22Rv1 (cell line): ENCODE measurements around the gene ZNF575.

Source experiments
- H3K27ac ChIP-seq: fragments of 450-650 bp; 2 replicates; pipeline ENCODE4 v1.5.1; 2017
- ZFX ChIP-seq: fragments of 450-650 bp; IDR thresholded peaks from 2 replicates; pipeline ENCODE4 v1.6.1; 2017; ENCODE audit warnings: antibody characterized with exemption, borderline replicate concordance
- TF ChIP-seq, protein P1 (sequence below): fragments of 450-650 bp; IDR thresholded peaks from 2 replicates; pipeline ENCODE4 v1.5.1; 2017; ENCODE audit warnings: mild to moderate bottlenecking

The ZNF575 gene

DNA sequence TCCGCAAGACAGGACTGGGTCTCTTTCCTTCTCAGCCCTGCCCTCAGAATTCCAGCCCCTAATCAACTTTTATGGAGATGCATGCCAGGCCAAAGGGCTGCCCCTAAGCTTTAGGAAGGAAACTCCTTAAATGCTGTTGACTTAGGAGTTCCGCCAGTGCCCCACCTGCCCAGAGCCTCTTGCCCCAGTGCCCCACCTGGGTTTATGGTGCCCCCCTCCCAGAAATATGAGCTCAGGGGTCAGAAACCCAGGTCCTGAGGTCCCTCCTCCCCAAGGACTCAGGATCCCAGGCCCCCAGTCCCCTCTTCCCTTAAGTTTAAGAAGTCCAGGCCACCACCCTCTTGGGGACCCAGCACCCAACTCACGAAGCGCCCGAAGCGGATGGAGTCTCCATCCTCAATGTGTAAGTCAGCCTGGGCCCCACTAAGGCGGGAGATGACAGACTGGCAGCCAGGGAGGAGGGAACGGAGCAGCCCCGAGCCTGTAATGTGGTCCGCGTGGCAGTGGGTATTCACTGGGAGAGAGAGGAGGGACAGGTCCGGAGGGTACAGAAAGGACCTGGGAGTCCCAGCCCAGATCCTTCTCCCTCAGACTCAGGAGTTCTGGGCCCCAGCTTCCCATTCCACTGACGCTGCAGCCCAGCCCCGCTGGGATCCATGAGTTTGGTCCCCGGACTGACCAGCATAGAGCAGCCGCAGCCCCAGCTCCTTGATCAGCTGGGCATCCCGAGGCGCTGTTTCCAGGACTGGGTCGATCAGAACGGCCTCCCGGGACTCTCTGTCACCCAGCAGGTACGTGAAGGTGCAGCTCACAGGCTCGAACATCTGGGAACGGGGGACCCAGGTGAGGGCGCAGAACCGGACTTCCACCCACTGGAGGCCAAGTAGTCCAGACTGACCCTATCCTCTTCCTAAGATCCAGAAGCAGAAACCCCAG is 6.9 kb upstream of the ZNF575 start:
- TF ChIP-seq ZFX = no peak
- TF ChIP-seq, protein P1, sequence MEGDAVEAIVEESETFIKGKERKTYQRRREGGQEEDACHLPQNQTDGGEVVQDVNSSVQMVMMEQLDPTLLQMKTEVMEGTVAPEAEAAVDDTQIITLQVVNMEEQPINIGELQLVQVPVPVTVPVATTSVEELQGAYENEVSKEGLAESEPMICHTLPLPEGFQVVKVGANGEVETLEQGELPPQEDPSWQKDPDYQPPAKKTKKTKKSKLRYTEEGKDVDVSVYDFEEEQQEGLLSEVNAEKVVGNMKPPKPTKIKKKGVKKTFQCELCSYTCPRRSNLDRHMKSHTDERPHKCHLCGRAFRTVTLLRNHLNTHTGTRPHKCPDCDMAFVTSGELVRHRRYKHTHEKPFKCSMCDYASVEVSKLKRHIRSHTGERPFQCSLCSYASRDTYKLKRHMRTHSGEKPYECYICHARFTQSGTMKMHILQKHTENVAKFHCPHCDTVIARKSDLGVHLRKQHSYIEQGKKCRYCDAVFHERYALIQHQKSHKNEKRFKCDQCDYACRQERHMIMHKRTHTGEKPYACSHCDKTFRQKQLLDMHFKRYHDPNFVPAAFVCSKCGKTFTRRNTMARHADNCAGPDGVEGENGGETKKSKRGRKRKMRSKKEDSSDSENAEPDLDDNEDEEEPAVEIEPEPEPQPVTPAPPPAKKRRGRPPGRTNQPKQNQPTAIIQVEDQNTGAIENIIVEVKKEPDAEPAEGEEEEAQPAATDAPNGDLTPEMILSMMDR = no peak
- peak overlapping the region; percentile 63 for H3K27ac ChIP-seq

DNA sequence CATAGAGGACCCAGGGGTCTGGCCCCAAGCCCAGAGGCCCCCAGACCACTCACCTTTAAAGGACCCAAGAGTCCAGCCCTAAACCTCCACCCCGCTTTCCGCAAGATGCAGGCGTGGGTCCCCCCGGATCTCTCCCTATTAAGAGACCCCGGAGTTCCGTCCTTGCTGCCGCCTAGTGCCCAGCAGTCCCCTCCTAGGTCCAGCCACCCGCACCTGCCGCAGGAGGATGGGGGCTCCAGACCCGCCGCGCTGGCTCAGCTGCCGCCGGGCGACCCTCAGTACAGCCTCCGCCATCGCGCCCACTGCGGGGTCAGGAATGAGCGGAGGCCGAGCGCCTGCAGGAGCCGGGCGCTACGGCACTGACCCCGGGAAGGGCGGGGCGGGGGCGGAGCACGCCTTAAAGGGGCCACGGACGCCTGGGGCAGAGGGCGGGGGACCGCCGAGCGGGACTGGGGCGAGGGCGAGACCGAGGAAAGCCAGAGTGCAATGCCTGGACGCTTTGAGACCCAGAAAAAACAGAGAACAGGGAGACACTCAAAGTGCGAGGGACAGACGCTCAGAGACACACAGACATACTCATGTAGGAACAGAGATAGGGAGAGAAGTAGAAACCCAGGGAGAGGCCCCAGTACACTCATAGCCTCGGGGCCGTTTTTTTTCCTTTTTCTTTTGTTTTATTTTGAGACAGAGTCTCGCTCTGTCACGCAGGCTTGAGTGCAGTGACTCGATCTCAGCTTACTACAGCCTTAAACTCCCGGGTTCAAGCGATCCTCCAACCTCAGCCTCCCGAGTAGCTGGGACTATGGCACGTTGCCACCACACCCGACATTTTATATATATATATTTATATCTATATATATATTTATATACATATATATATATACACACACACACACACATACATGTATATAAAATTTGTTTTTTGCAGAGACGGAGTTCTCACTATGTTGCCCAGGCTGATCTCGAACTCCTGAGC is 5.8 kb upstream of the ZNF575 start, which contains the start of gene ETHE1:
Gene ETHE1, minus strand, starts transcription at position 318 of the 976 bp plus-strand sequence. Its CDS starts 24 bp downstream, at position 294.
- no peak for TF ChIP-seq ZFX
- TF ChIP-seq, protein P1 = no peak
- peak within 1 kb of the TSS; percentile 63 for H3K27ac ChIP-seq

- peak overlapping the region; percentile 63 for H3K27ac ChIP-seq
- TF ChIP-seq, protein P1 = no peak
- no peak for TF ChIP-seq ZFX
Measured at GRCh38 chr19:43527860-43528622, 4.9 kb upstream of the ZNF575 start.

DNA sequence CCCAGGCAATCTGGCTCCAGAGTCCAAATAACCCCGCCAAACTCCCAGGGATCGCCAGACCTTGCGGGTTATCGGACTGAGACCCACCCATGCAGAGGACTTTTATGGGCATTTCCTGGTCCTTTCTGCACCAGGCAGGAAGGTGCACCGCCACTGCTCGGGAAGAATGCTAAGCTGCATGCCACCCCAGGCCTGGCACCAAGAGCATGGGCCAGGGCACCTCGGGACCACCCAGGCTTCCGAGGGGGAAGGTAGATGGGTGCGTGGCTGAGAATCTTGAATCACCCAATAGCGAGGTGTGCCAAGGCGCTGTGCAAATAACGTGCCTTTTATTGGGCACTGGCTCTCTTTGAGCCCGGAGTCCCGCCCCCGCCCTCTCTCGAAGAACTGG is 422 bp upstream of the ZNF575 start:
- TF ChIP-seq, protein P1 = no peak
- peak overlapping the region; percentile 97 for H3K27ac ChIP-seq

- TF ChIP-seq, protein P1 = no peak
- no peak for TF ChIP-seq ZFX
- peak overlapping the region; percentile 97 for H3K27ac ChIP-seq
Measured at GRCh38 chr19:43533546-43534304, 737 bp downstream of the ZNF575 start.

DNA sequence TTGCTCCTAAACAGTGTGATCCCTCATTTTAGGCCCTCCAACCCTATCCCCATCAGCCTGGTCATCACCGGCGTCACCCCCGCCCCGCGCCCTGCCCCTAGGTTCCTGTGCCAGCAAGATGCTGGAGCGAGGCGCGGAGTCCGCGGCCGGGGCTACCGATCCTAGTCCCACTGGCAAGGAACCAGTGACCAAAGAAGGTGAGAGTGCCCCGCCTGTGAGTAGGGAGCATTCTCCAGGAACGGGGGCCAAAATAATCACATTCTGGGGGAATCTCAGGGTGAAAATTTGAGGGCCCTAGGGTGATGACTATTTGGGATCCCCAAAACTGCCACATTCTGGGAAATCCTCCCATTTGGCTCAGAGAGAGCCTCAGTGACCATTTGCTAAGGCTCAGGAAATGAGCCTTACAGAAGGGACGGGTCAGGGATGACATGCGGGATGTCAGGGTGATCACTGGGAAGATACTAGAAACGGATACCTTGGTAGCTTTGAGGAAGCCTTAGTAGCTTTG is 1.4 kb downstream of the ZNF575 start:
- TF ChIP-seq, protein P1 = no peak
- no peak for TF ChIP-seq ZFX
- peak overlapping the region; percentile 97 for H3K27ac ChIP-seq
